Activated T-helper 17 cell treated with anti-CD3 and anti-CD28 coated beads, Interleukin-2, amount 50 U/mL, for 72 hours (primary cell): ENCODE results near the gene XG. TPM values are rescaled to one million over a fixed set of nuclear protein-coding genes. Genes with fewer than 3 reads are reported as not detected.
"Not testable (repeated sequence)": the region's sequence is repeated elsewhere in the genome, so short reads cannot be mapped to it uniquely, and the experiment has no call there.

Experiments
- ATAC-seq: fragments of 150-1000 bp; cut with Tn5 transposase; replicated peaks from 2 replicates; pipeline ENCODE4 v1.10.0; 2021; ENCODE audit warnings: mild to moderate bottlenecking, moderate library complexity
- H3K27ac Mint-ChIP-seq: one replicate; pipeline ENCODE4 v1.8.0; 2022; ENCODE audit warnings: mixed read lengths
- H3K27me3 Mint-ChIP-seq: one replicate; pipeline ENCODE4 v1.8.0; 2022; ENCODE audit warnings: mixed read lengths
- H3K36me3 Mint-ChIP-seq: one replicate; pipeline ENCODE4 v1.8.0; 2022; ENCODE audit warnings: low read depth, mild to moderate bottlenecking, mixed read lengths
- H3K4me1 Mint-ChIP-seq: one replicate; pipeline ENCODE4 v1.8.0; 2022; ENCODE audit warnings: mixed read lengths
- H3K4me3 Mint-ChIP-seq: one replicate; pipeline ENCODE4 v1.8.0; 2022; ENCODE audit warnings: mild to moderate bottlenecking, mixed read lengths
- H3K9me3 Mint-ChIP-seq: one replicate; pipeline ENCODE4 v1.8.0; 2022; ENCODE audit warnings: mixed read lengths
- total RNA-seq, 2 donors: library from RNA; stranded (reverse); gene quantifications; one replicate each; pipeline ENCODE4 v1.2.3, GENCODE V29; 2022

XG gene
- total RNA-seq, 2 donors from 2014 or later = 0.34 TPM; not detected in 1

DNA sequence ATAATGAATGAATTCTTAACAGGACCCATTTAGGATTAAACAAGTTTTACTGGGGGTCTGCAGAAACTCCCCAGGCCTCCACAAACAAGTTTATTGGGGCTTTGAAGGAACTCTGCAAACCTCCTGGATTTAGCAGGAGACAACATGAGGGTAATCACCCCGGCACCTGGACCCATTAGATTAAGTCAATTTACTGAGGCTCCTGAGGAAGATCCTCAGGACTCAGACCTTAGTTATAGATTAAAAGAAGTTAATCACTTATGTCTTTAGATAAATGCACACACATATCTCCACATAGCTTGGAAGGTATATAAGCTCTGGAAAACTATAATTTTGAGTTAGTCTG, 29.4 kb downstream of the XG start:
- H3K4me3 Mint-ChIP-seq = no peak overlapping the region
- H3K36me3 Mint-ChIP-seq = no peaks in the 10 kb centered on the region
- H3K27me3 Mint-ChIP-seq = peaks cover 4% of the 10 kb centered on the region
- H3K4me1 Mint-ChIP-seq = no peaks in the 10 kb centered on the region
- no peak for ATAC-seq
- no peaks in the 10 kb centered on the region for H3K9me3 Mint-ChIP-seq
- no peak overlapping the region for H3K27ac Mint-ChIP-seq

GRCh38 chrX:2781698-2782097, 29.9 kb downstream of the XG start:
- Mint-ChIP-seq H3K9me3 (no peaks in the 10 kb centered on the region), H3K27ac (no peak overlapping the region), H3K4me3 (no peak overlapping the region), H3K27me3 (peaks cover 4% of the 10 kb centered on the region), H3K36me3 (no peaks in the 10 kb centered on the region), H3K4me1 (no peaks in the 10 kb centered on the region)
- no peak for ATAC-seq

DNA sequence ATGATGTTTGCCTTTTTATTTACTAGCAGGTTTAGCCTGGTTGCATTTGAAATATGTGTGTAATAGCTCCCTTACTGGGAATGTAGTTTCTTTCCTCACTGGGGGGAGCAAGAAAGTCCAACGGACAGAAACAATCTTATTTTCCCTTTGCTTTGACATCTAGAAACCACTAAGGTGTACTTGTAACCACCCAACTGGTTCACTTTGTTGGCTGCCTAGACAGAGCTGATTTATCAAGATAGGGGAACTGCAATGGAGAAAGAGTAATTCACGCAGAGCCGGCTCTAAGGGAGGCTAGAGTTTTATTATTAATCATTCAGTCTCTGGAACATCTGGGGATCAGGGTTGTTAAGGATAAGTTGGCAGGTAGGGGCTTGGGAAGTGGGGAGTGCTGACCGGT, 30.3 kb downstream of the XG start:
- no peaks in the 10 kb centered on the region for H3K36me3 Mint-ChIP-seq
- H3K27me3 Mint-ChIP-seq = peaks cover under 1% of the 10 kb centered on the region
- H3K4me3 Mint-ChIP-seq = no peak overlapping the region
- no peak for ATAC-seq
- H3K27ac Mint-ChIP-seq = no peak overlapping the region
- H3K4me1 Mint-ChIP-seq = no peaks in the 10 kb centered on the region
- no peaks in the 10 kb centered on the region for H3K9me3 Mint-ChIP-seq

GRCh38 chrX:2782778-2783177, 30.9 kb downstream of the XG start:
- H3K4me3 Mint-ChIP-seq = no peak overlapping the region
- H3K9me3 Mint-ChIP-seq = no peaks in the 10 kb centered on the region
- no peaks in the 10 kb centered on the region for H3K36me3 Mint-ChIP-seq
- H3K27me3 Mint-ChIP-seq = no peaks in the 10 kb centered on the region
- no peak for ATAC-seq
- no peaks in the 10 kb centered on the region for H3K4me1 Mint-ChIP-seq
- no peak overlapping the region for H3K27ac Mint-ChIP-seq

- H3K9me3 Mint-ChIP-seq = no peaks in the 10 kb centered on the region
- H3K36me3 Mint-ChIP-seq = no peaks in the 10 kb centered on the region
- H3K27me3 Mint-ChIP-seq = peaks cover 4% of the 10 kb centered on the region
- no peak overlapping the region for H3K27ac Mint-ChIP-seq
- ATAC-seq = no peak
- no peak overlapping the region for H3K4me3 Mint-ChIP-seq
- no peaks in the 10 kb centered on the region for H3K4me1 Mint-ChIP-seq
Measured at GRCh38 chrX:2784026-2784425, 32.2 kb downstream of the XG start.

- H3K27ac Mint-ChIP-seq = no peak overlapping the region
- H3K4me1 Mint-ChIP-seq = no peaks in the 10 kb centered on the region
- peaks cover 4% of the 10 kb centered on the region for H3K27me3 Mint-ChIP-seq
- no peaks in the 10 kb centered on the region for H3K36me3 Mint-ChIP-seq
- no peak for ATAC-seq
- H3K9me3 Mint-ChIP-seq = no peaks in the 10 kb centered on the region
- H3K4me3 Mint-ChIP-seq = no peak overlapping the region
Measured at GRCh38 chrX:2785538-2785937, 33.7 kb downstream of the XG start.

DNA sequence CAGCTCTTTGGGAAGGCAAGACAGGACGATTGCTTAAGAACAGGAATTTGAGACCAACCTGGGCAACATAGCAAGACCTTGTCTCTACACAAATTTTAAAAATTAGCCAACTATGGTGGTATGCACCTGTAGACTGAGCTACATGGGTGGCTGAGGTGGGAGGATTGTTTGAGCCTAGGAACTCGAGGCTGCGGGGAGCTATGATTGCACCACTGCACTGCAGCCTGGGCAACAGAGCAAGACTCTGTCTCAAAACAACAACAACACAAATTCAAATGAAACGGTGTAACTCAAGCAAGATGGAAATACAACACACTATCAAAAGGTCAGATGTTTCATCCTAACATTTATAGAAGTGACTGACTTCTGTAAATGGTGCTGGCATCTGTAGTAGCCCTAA, 37.1 kb downstream of the XG start:
- H3K27me3 Mint-ChIP-seq = peaks cover 8% of the 10 kb centered on the region
- no peaks in the 10 kb centered on the region for H3K36me3 Mint-ChIP-seq
- H3K4me3 Mint-ChIP-seq = no peak overlapping the region
- no peak for ATAC-seq
- H3K27ac Mint-ChIP-seq = no peak overlapping the region
- no peaks in the 10 kb centered on the region for H3K9me3 Mint-ChIP-seq
- H3K4me1 Mint-ChIP-seq = no peaks in the 10 kb centered on the region

GRCh38 chrX:2789569-2789968, 37.7 kb downstream of the XG start:
- Mint-ChIP-seq H3K27ac (no peak overlapping the region), H3K27me3 (peaks cover 8% of the 10 kb centered on the region), H3K36me3 (no peaks in the 10 kb centered on the region), H3K4me3 (no peak overlapping the region), H3K9me3 (no peaks in the 10 kb centered on the region), H3K4me1 (no peaks in the 10 kb centered on the region)
- ATAC-seq = no peak

DNA sequence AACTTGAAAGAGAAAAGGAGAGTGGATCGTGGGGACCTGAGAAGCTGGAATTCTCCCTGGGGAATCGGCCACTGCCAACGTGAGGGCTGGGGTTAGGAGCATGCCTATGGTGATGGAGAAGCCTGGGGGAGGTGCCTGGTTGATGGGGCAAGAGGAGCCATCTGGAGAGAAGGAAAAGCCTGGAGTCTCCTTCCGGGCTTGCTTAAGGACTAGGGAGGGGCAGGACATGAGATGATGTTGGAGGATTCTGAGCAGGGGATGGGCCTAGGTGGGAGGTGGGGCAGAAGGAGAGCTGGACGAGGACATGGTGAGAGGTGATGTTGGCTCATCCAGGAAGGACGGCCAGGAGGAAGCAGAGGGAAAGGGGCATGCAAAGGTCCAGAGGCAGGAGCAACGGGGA, 41.9 kb downstream of the XG start:
- no peak for ATAC-seq
- Mint-ChIP-seq H3K27me3 (peaks cover 5% of the 10 kb centered on the region), H3K4me1 (no peaks in the 10 kb centered on the region), H3K4me3 (no peak overlapping the region), H3K9me3 (no peaks in the 10 kb centered on the region), H3K36me3 (no peaks in the 10 kb centered on the region), H3K27ac (no peak overlapping the region)

DNA sequence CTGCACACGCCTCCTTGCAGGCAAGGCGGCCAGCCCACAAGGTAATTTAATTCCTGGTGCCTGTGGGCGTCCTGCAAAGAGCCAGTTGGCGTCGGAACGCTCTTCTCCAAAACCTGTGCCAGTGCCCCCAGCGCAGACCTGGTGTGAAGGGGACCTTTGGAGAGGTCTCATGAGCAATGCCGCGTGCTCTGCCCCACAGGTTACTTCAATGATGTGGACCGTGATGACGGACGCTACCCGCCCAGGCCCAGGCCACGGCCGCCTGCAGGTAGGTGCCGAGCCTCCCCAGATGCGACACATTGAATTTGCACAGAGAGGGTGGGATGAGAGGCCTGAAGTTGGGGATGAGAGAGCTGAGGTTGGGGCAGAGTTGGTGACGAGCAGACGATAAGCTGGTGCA, 42.5 kb downstream of the XG start:
- Mint-ChIP-seq H3K4me1 (no peaks in the 10 kb centered on the region), H3K27me3 (peaks cover 5% of the 10 kb centered on the region), H3K4me3 (no peak overlapping the region), H3K9me3 (no peaks in the 10 kb centered on the region), H3K36me3 (no peaks in the 10 kb centered on the region), H3K27ac (no peak overlapping the region)
- no peak for ATAC-seq

- H3K36me3 Mint-ChIP-seq, H3K9me3 Mint-ChIP-seq, H3K27ac Mint-ChIP-seq, H3K27me3 Mint-ChIP-seq, H3K4me3 Mint-ChIP-seq, H3K4me1 Mint-ChIP-seq, ATAC-seq: not testable (repeated sequence)
Measured at GRCh38 chrX:2796808-2797207, 45.0 kb downstream of the XG start.

DNA sequence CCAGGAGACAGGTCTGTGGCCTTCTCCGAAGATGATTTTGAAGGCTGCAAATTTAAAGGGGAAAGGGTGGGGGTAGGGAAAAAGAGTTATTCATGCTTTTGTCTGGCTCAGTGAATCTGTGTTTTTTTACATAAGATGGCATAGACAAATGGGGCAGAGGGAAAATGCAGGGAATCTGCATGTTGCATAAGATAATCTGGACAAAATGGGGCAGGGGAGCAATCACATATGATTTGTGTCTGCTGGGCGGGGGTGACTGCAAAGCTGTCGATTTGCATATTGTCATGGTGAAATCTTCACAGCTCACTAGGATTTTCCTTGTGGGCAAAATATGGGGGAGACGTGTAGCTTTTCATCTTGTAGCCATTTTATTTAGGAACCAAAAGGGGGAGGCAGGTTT, 47.5 kb downstream of the XG start:
- Mint-ChIP-seq H3K36me3 (no peaks in the 10 kb centered on the region), H3K4me3 (no peak overlapping the region), H3K9me3 (no peaks in the 10 kb centered on the region), H3K4me1 (no peaks in the 10 kb centered on the region), H3K27ac (no peak overlapping the region), H3K27me3 (peaks cover 3% of the 10 kb centered on the region)
- ATAC-seq = no peak

- H3K9me3 Mint-ChIP-seq, H3K27ac Mint-ChIP-seq, H3K36me3 Mint-ChIP-seq, H3K27me3 Mint-ChIP-seq, H3K4me3 Mint-ChIP-seq, ATAC-seq, H3K4me1 Mint-ChIP-seq: not testable (repeated sequence)
Measured at GRCh38 chrX:2799980-2800379, 48.1 kb downstream of the XG start.

GRCh38 chrX:2801223-2801622, 49.4 kb downstream of the XG start:
- Mint-ChIP-seq H3K27ac (no peak overlapping the region), H3K27me3 (peaks cover 3% of the 10 kb centered on the region), H3K36me3 (no peaks in the 10 kb centered on the region), H3K9me3 (no peaks in the 10 kb centered on the region), H3K4me1 (no peaks in the 10 kb centered on the region), H3K4me3 (no peak overlapping the region)
- no peak for ATAC-seq

- H3K36me3 Mint-ChIP-seq, H3K4me1 Mint-ChIP-seq: not testable (repeated sequence)
Measured at GRCh38 chrX:2802376-2803090, 50.7 kb downstream of the XG start.

GRCh38 chrX:2803486-2803885, 51.6 kb downstream of the XG start:
- ATAC-seq = not testable (repeated sequence)

More at GRCh38 chrX:2802376-2803090, 50.7 kb downstream of the XG start:
- not testable (repeated sequence) for H3K4me3 Mint-ChIP-seq, H3K27me3 Mint-ChIP-seq, ATAC-seq, H3K27ac Mint-ChIP-seq, H3K9me3 Mint-ChIP-seq

More at GRCh38 chrX:2803486-2803885, 51.6 kb downstream of the XG start:
- H3K36me3 Mint-ChIP-seq, H3K27me3 Mint-ChIP-seq, H3K4me1 Mint-ChIP-seq, H3K4me3 Mint-ChIP-seq, H3K9me3 Mint-ChIP-seq, H3K27ac Mint-ChIP-seq: not testable (repeated sequence)
